Adrenal gland (tissue), 5 donors: ENCODE results near the gene SOHLH1.

Experiments used
- POLR2A ChIP-seq, 2 donors: fragments of 450-650 bp; IDR thresholded peaks; one replicate each; pipeline ENCODE4 v1.6.1; 2017; ENCODE audit warnings: antibody characterized with exemption in 2 of 2, mild to moderate bottlenecking in 2 of 2, moderate library complexity in 1 of 2
- TF ChIP-seq, protein P1 (sequence below), 6 experiments: fragments of 450-650 bp in 4 of 6; fragments of 200-600 bp in 2 of 6; sonication (generic) in 1 of 6; IDR thresholded peaks; 1 replicate in 5 of 6; 2 replicates in 1 of 6; pipeline versions ENCODE4 v1.5.1 to v1.8.0; 2016 to 2021; ENCODE audit warnings: antibody characterized with exemption in 6 of 6, mild to moderate bottlenecking in 2 of 6, moderate library complexity in 1 of 6
- donor health status: DM: no; HTN: no; CAD: no.

GRCh38 chr9:135745189-135745588 lies 45.9 kb upstream of the SOHLH1 start:
- no peak for TF ChIP-seq POLR2A (IDR thresholded peaks at IDR 0.05)
- TF ChIP-seq, protein P1, sequence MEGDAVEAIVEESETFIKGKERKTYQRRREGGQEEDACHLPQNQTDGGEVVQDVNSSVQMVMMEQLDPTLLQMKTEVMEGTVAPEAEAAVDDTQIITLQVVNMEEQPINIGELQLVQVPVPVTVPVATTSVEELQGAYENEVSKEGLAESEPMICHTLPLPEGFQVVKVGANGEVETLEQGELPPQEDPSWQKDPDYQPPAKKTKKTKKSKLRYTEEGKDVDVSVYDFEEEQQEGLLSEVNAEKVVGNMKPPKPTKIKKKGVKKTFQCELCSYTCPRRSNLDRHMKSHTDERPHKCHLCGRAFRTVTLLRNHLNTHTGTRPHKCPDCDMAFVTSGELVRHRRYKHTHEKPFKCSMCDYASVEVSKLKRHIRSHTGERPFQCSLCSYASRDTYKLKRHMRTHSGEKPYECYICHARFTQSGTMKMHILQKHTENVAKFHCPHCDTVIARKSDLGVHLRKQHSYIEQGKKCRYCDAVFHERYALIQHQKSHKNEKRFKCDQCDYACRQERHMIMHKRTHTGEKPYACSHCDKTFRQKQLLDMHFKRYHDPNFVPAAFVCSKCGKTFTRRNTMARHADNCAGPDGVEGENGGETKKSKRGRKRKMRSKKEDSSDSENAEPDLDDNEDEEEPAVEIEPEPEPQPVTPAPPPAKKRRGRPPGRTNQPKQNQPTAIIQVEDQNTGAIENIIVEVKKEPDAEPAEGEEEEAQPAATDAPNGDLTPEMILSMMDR (IDR thresholded peaks at IDR 0.05) = no peak
